Effector memory CD8-positive, alpha-beta T cell (primary cell): Measurements from ENCODE around the gene ELK3.

Source experiments
- ATAC-seq: fragments of 150-1000 bp; cut with Tn5 transposase; replicated peaks from 2 replicates; pipeline ENCODE4 v1.10.0; 2021; ENCODE audit warnings: mild to moderate bottlenecking, moderate library complexity
- DNase-seq, 3 experiments: peaks; one replicate each; pipeline ENCODE4 v3.0.0; 2021
- H3K27ac Mint-ChIP-seq, 2 donors: one replicate each; pipeline ENCODE4 v1.8.0; 2022; ENCODE audit warnings: mild to moderate bottlenecking in 2 of 2, mixed read lengths in 2 of 2, moderate library complexity in 2 of 2
- H3K27me3 Mint-ChIP-seq, 2 donors: one replicate each; pipeline ENCODE4 v1.8.0; 2022; ENCODE audit warnings: mixed read lengths in 2 of 2
- H3K36me3 Mint-ChIP-seq: one replicate; pipeline ENCODE4 v1.8.0; 2022; ENCODE audit warnings: mild to moderate bottlenecking, moderate library complexity, mixed read lengths; ENCODE audit not compliant: insufficient read depth
- H3K4me1 Mint-ChIP-seq, 2 donors: one replicate each; pipeline ENCODE4 v1.8.0; 2022; ENCODE audit warnings: low read depth in 2 of 2, mixed read lengths in 2 of 2
- H3K4me3 Mint-ChIP-seq, 2 donors: one replicate each; pipeline ENCODE4 v1.8.0; 2022; ENCODE audit warnings: mild to moderate bottlenecking in 2 of 2, mixed read lengths in 2 of 2, moderate library complexity in 2 of 2
- H3K9me3 Mint-ChIP-seq, 2 donors: one replicate each; pipeline ENCODE4 v1.8.0; 2022; ENCODE audit warnings: mixed read lengths in 2 of 2

ELK3 gene

GRCh38 chr12:96249196-96250118, 55.3 kb downstream of the ELK3 start:
- Mint-ChIP-seq H3K27me3 (no peaks in the 10 kb centered on the region), H3K4me1 (peaks cover 40 to 43% of the 10 kb centered on the region in 2 donors)
- DNase-seq, result no peak

GRCh38 chr12:96250119-96250685, 56.0 kb downstream of the ELK3 start:
- peaks cover 43 to 46% of the 10 kb centered on the region in 2 donors for H3K4me1 Mint-ChIP-seq
- no peaks in the 10 kb centered on the region for H3K9me3 Mint-ChIP-seq
- DNase-seq (no peak), ATAC-seq (peak; percentile 5)
- H3K27ac Mint-ChIP-seq, result peak overlapping the region; percentile 91 to 94
- H3K36me3 Mint-ChIP-seq, result peaks cover 64% of the 10 kb centered on the region
- H3K4me3 Mint-ChIP-seq, result peak overlapping the region; percentile 37 to 66
- no peaks in the 10 kb centered on the region for H3K27me3 Mint-ChIP-seq

More at GRCh38 chr12:96249196-96250118, 55.3 kb downstream of the ELK3 start:
- peak; percentile 80 for ATAC-seq
- Mint-ChIP-seq H3K27ac (peak overlapping the region; percentile 91 to 94), H3K9me3 (no peaks in the 10 kb centered on the region), H3K4me3 (peak overlapping the region; percentile 37 to 66), H3K36me3 (peaks cover 65% of the 10 kb centered on the region)

GRCh38 chr12:96255077-96255476, 60.9 kb downstream of the ELK3 start:
- H3K4me1 Mint-ChIP-seq, result peaks cover 32 to 34% of the 10 kb centered on the region in 2 donors
- H3K9me3 Mint-ChIP-seq, result no peaks in the 10 kb centered on the region
- peaks cover 42% of the 10 kb centered on the region for H3K36me3 Mint-ChIP-seq
- H3K27me3 Mint-ChIP-seq, result no peaks in the 10 kb centered on the region
- H3K4me3 Mint-ChIP-seq, result peak overlapping the region in 1 of 2 donors; percentile 44
- ATAC-seq (no peak), DNase-seq (no peak)
- H3K27ac Mint-ChIP-seq, result no peak overlapping the region

GRCh38 chr12:96256672-96257361, 62.6 kb downstream of the ELK3 start:
- ATAC-seq (no peak), DNase-seq (no peak)
- peaks cover 21 to 27% of the 10 kb centered on the region in 2 donors for H3K4me1 Mint-ChIP-seq
- H3K4me3 Mint-ChIP-seq, result no peak overlapping the region
- H3K9me3 Mint-ChIP-seq, result no peaks in the 10 kb centered on the region
- H3K27ac Mint-ChIP-seq, result no peak overlapping the region
- peaks cover 48% of the 10 kb centered on the region for H3K36me3 Mint-ChIP-seq
- H3K27me3 Mint-ChIP-seq, result no peaks in the 10 kb centered on the region

DNA sequence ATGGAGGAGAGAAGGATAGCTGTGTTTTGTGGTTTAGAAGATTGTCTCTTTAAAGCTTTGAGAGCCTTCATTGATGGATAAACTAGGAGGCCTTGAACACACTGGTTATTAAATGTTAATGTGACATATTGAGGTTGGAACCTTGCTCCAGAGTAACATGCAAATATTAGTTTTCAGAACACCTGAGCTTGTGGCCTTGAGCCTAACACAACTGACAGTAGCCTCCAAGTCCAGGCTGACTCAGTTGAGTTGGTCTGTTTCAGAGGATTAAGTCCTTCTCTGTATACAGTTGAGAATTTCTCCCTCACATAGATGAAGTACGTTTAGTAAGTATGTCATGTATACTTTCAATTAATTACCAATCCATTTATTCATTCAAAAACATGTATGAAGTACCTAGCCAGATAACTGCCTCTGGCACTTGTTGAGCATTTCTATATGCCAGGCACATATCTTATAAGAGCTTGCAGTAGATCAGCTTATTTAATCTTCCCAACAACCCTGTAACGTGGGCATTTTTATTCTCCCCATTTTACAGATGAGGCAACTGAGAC, 63.5 kb downstream of the ELK3 start:
- no peak for DNase-seq
- Mint-ChIP-seq H3K36me3 (peaks cover 48% of the 10 kb centered on the region), H3K4me1 (peaks cover 17 to 20% of the 10 kb centered on the region in 2 donors), H3K27ac (no peak overlapping the region), H3K27me3 (no peaks in the 10 kb centered on the region), H3K4me3 (no peak overlapping the region), H3K9me3 (no peaks in the 10 kb centered on the region)
- ATAC-seq, result no peak

DNA sequence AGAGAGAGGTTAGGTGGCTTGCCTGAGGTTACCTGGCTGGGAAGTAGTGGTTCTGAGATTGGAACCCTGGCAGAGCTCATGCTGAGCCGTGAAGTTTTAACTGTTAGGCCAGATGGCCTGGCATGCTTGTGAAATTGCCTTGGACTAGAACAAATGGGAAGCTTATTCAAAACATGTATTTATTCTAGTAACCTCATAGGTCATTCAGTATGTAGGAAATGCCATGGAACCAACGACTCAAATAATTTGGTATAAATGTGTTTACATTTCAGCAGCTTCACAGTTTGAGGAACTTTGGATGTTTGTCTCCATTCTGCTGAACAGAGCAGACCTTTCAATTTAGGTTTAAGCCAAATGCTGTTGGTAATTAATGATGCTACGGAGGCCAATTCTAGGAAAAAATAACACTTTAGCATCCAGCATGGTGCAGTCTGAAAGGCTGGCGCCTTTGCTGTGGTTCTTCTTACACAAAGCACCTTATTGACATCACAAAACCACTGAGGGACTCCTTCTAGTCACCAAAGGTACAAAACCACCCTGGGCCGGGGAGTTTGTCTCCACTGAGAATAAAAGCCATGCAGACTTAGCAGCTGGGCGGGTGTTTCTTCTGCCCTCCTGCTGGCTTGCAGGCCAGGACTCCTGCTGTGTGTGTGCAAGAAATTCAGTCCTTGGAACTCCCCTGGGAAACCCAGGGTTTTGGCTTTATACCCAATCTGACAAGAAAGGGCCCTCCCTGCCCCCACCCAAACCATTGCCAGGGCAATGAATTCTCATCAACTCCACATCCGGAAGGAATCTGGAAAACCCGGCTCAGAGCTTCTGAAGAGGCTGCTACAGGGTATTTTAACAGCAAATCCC, 64.2 kb downstream of the ELK3 start:
- no peak overlapping the region for H3K27ac Mint-ChIP-seq
- no peaks in the 10 kb centered on the region for H3K9me3 Mint-ChIP-seq
- peak in 2 of 3 experiments; percentile 25 to 29 for DNase-seq
- no peak overlapping the region for H3K4me3 Mint-ChIP-seq
- H3K27me3 Mint-ChIP-seq, result no peaks in the 10 kb centered on the region
- peak; percentile 86 for ATAC-seq
- H3K36me3 Mint-ChIP-seq, result peaks cover 48% of the 10 kb centered on the region
- H3K4me1 Mint-ChIP-seq, result peaks cover 16 to 20% of the 10 kb centered on the region in 2 donors

DNA sequence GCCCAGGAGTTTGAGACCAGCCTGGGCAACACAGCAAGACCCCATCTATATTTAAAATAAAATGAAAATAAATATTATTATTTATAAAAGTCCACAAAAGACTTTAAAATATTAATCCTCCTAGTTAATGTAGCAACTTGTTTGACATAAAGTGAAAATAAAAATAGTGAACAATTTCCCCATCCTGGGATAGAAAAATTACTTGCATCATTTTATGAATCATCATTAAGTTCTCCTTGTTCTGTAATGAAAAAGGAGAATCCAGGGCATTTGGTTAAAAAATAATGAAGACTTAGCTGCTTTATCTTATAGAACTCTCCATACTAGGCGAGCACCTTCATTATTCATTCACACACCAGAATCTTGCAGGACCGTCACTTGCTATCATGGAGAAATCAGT, 66.1 kb downstream of the ELK3 start:
- Mint-ChIP-seq H3K9me3 (no peaks in the 10 kb centered on the region), H3K4me3 (no peak overlapping the region), H3K27me3 (no peaks in the 10 kb centered on the region), H3K36me3 (peaks cover 58% of the 10 kb centered on the region), H3K4me1 (peaks cover 11 to 17% of the 10 kb centered on the region in 2 donors), H3K27ac (peak overlapping the region; percentile 32 to 78)
- DNase-seq (no peak), ATAC-seq (no peak)

GRCh38 chr12:96260644-96261043, 66.5 kb downstream of the ELK3 start:
- ATAC-seq, result no peak
- Mint-ChIP-seq H3K9me3 (no peaks in the 10 kb centered on the region), H3K4me3 (no peak overlapping the region), H3K27me3 (no peaks in the 10 kb centered on the region), H3K36me3 (peaks cover 60% of the 10 kb centered on the region), H3K4me1 (peaks cover 11 to 18% of the 10 kb centered on the region in 2 donors), H3K27ac (peak overlapping the region; percentile 40 to 78)
- DNase-seq, result no peak

- H3K9me3 Mint-ChIP-seq, result no peaks in the 10 kb centered on the region
- H3K36me3 Mint-ChIP-seq, result peaks cover 60% of the 10 kb centered on the region
- DNase-seq, result no peak
- peak overlapping the region; percentile 35 to 40 for H3K27ac Mint-ChIP-seq
- ATAC-seq, result no peak
- no peaks in the 10 kb centered on the region for H3K27me3 Mint-ChIP-seq
- peaks cover 11 to 18% of the 10 kb centered on the region in 2 donors for H3K4me1 Mint-ChIP-seq
- H3K4me3 Mint-ChIP-seq, result no peak overlapping the region
These were observed 67.4 kb downstream of the ELK3 start for GRCh38 chr12:96261557-96261956.

GRCh38 chr12:96263449-96263902, 69.3 kb downstream of the ELK3 start:
- no peak overlapping the region for H3K4me3 Mint-ChIP-seq
- H3K9me3 Mint-ChIP-seq, result no peaks in the 10 kb centered on the region
- peaks cover 68% of the 10 kb centered on the region for H3K36me3 Mint-ChIP-seq
- no peak for DNase-seq
- peak overlapping the region; percentile 40 to 44 for H3K27ac Mint-ChIP-seq
- peaks cover 12 to 17% of the 10 kb centered on the region in 2 donors for H3K4me1 Mint-ChIP-seq
- no peak for ATAC-seq
- H3K27me3 Mint-ChIP-seq, result no peaks in the 10 kb centered on the region

GRCh38 chr12:96265400-96265799, 71.2 kb downstream of the ELK3 start:
- ATAC-seq, result no peak
- DNase-seq, result no peak
- H3K9me3 Mint-ChIP-seq, result no peaks in the 10 kb centered on the region
- peaks cover 66% of the 10 kb centered on the region for H3K36me3 Mint-ChIP-seq
- no peaks in the 10 kb centered on the region for H3K27me3 Mint-ChIP-seq
- H3K27ac Mint-ChIP-seq, result peak overlapping the region; percentile 1 to 44
- H3K4me1 Mint-ChIP-seq, result peaks cover 12 to 17% of the 10 kb centered on the region in 2 donors
- H3K4me3 Mint-ChIP-seq, result no peak overlapping the region

DNA sequence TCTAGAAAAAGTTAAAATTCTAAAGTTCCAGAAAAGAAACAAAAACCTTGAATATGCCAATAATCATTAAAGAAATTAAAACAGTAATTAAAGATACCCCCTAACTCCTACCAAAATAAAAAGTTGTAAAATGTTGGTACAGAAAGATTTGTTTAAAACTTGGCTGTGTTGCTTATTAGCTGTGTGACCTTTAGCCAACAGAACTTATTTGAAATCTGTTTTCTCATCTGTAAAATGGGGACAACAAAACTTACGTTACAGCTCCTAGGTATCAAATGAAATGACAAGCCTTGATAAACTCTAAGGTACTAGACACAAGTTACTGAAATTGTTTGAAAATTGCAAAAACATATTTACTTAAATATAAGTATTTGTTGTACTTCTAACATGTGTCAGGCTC, 71.7 kb downstream of the ELK3 start:
- ATAC-seq (no peak), DNase-seq (no peak)
- Mint-ChIP-seq H3K4me1 (peaks cover 9 to 15% of the 10 kb centered on the region in 2 donors), H3K9me3 (no peaks in the 10 kb centered on the region), H3K27ac (no peak overlapping the region), H3K36me3 (peaks cover 65% of the 10 kb centered on the region), H3K27me3 (no peaks in the 10 kb centered on the region), H3K4me3 (no peak overlapping the region)
